Fibroblast of skin of back (primary cell): ENCODE measurements around the gene FBXO22. TPM values are rescaled to one million over a fixed set of nuclear protein-coding genes. Genes with fewer than 3 reads are reported as not detected.
"Not testable (repeated sequence)": the region's sequence is repeated elsewhere in the genome, so short reads cannot be mapped to it uniquely, and the experiment has no call there.

Experiments used
- DNase-seq: peaks from one replicate; pipeline ENCODE4 v3.0.0-alpha.2; 2013
- polyA plus RNA-seq, 2 experiments: library from polyadenylated mRNA; unstranded; fragments of 120-200 nt; gene quantifications; one replicate each; pipeline ENCODE4 v1.2.1, GENCODE V29; 2013; ENCODE audit not compliant: insufficient read length in 2 of 2

FBXO22 gene
- 44.2 TPM for polyA plus RNA-seq (2013, experiment 1 of 2; ENCODE audit: insufficient read length)
- polyA plus RNA-seq (2013, experiment 2 of 2; ENCODE audit: insufficient read length) = 45.2 TPM

GRCh38 chr15:75903331-75904239 is at the start of gene FBXO22:
FBXO22 (plus strand) TSS chr15:75903878; CDS start chr15:75903964, 86 bp downstream.
- DNase-seq = peak; percentile 91

GRCh38 chr15:75857886-75858285 is 45.8 kb upstream of the FBXO22 start:
- no peak for DNase-seq

GRCh38 chr15:75861750-75862402 is 41.8 kb upstream of the FBXO22 start:
- DNase-seq = no peak

GRCh38 chr15:75862796-75863195 is 40.9 kb upstream of the FBXO22 start:
- no peak for DNase-seq

GRCh38 chr15:75864213-75865059 is 39.2 kb upstream of the FBXO22 start:
- no peak for DNase-seq

- DNase-seq = not testable (repeated sequence)
Measured at GRCh38 chr15:75866045-75866444, 37.6 kb upstream of the FBXO22 start.

- DNase-seq = no peak
Measured at GRCh38 chr15:75866916-75867315, 36.8 kb upstream of the FBXO22 start.

- no peak for DNase-seq
Measured at GRCh38 chr15:75867449-75867848, 36.2 kb upstream of the FBXO22 start.

GRCh38 chr15:75868019-75868418 is 35.7 kb upstream of the FBXO22 start:
- DNase-seq = no peak

- DNase-seq = no peak
Measured at GRCh38 chr15:75869446-75869845, 34.2 kb upstream of the FBXO22 start.

GRCh38 chr15:75871589-75871988 is 32.1 kb upstream of the FBXO22 start:
- not testable (repeated sequence) for DNase-seq

- DNase-seq = no peak
Measured at GRCh38 chr15:75872403-75872990, 31.2 kb upstream of the FBXO22 start.

- peak; percentile 68 for DNase-seq
Measured at GRCh38 chr15:75884041-75884440, 19.6 kb upstream of the FBXO22 start.

GRCh38 chr15:75887178-75887577 is 16.5 kb upstream of the FBXO22 start:
- DNase-seq = no peak

- peak; percentile 85 for DNase-seq
Measured at GRCh38 chr15:75891895-75892294, 11.8 kb upstream of the FBXO22 start.

GRCh38 chr15:75895731-75896130 is 7.9 kb upstream of the FBXO22 start:
- DNase-seq = no peak

GRCh38 chr15:75900577-75900976 is 3.1 kb upstream of the FBXO22 start:
- no peak for DNase-seq

- DNase-seq = no peak
Measured at GRCh38 chr15:75902129-75902557, 1.5 kb upstream of the FBXO22 start.

GRCh38 chr15:75905231-75905630 is 1.6 kb downstream of the FBXO22 start:
- DNase-seq = no peak

GRCh38 chr15:75910355-75910754 is 6.7 kb downstream of the FBXO22 start:
- not testable (repeated sequence) for DNase-seq

- no peak for DNase-seq
Measured at GRCh38 chr15:75916978-75917377, 13.3 kb downstream of the FBXO22 start.

GRCh38 chr15:75918135-75918534 is 14.5 kb downstream of the FBXO22 start:
- no peak for DNase-seq
